Left kidney (tissue), 2 donors: ENCODE measurements around the gene TPST2. TPM values are rescaled to one million over a fixed set of nuclear protein-coding genes. Genes with fewer than 3 reads are reported as not detected.

ENCODE experiments used
- DNase-seq: peaks from one replicate; pipeline ENCODE4 v3.0.0-alpha.2; 2013
- polyA plus RNA-seq: library from polyadenylated mRNA; unstranded; fragments of 120-200 nt; gene quantifications from one replicate; pipeline ENCODE4 v1.2.1, GENCODE V29; 2013; ENCODE audit not compliant: insufficient read length

Gene TPST2
- polyA plus RNA-seq, 1 donor: 26.7 TPM

- no peak for DNase-seq
These were observed 31.6 kb downstream of the TPST2 start for GRCh38 chr22:26558248-26558895.

- DNase-seq: no peak
These were observed 33.0 kb downstream of the TPST2 start for GRCh38 chr22:26556904-26557303.

- DNase-seq: no peak
These were observed 34.5 kb downstream of the TPST2 start for GRCh38 chr22:26555478-26555877.

- DNase-seq: no peak
These were observed 35.0 kb downstream of the TPST2 start for GRCh38 chr22:26554956-26555355.

- no peak for DNase-seq
These were observed 36.7 kb downstream of the TPST2 start for GRCh38 chr22:26553056-26553752.

- DNase-seq: no peak
These were observed 37.5 kb downstream of the TPST2 start for GRCh38 chr22:26552466-26552865.

GRCh38 chr22:26551568-26551967, 38.4 kb downstream of the TPST2 start:
- DNase-seq: no peak

GRCh38 chr22:26550498-26551033, 39.4 kb downstream of the TPST2 start:
- DNase-seq: no peak

- DNase-seq: no peak
These were observed 39.9 kb downstream of the TPST2 start for GRCh38 chr22:26549902-26550497.

GRCh38 chr22:26548984-26549383, 40.9 kb downstream of the TPST2 start:
- DNase-seq: no peak

- DNase-seq: no peak
These were observed 41.6 kb downstream of the TPST2 start for GRCh38 chr22:26548303-26548702.

GRCh38 chr22:26547837-26548236, 42.1 kb downstream of the TPST2 start:
- DNase-seq: no peak

- DNase-seq: no peak
These were observed 42.5 kb downstream of the TPST2 start for GRCh38 chr22:26547426-26547825.

- DNase-seq: no peak
These were observed 43.6 kb downstream of the TPST2 start for GRCh38 chr22:26546282-26546681.

- DNase-seq: no peak
These were observed 44.1 kb downstream of the TPST2 start for GRCh38 chr22:26545827-26546226.

GRCh38 chr22:26545385-26545784, 44.5 kb downstream of the TPST2 start:
- DNase-seq: no peak

- DNase-seq: no peak
These were observed 45.4 kb downstream of the TPST2 start for GRCh38 chr22:26544489-26544888.

- DNase-seq: no peak
These were observed 47.1 kb downstream of the TPST2 start for GRCh38 chr22:26542831-26543230.

GRCh38 chr22:26541167-26541819, 48.6 kb downstream of the TPST2 start:
- DNase-seq: no peak

- no peak for DNase-seq
These were observed 49.8 kb downstream of the TPST2 start for GRCh38 chr22:26540119-26540518.

GRCh38 chr22:26536762-26537134, 53.2 kb downstream of the TPST2 start:
- no peak for DNase-seq

- no peak for DNase-seq
These were observed 53.7 kb downstream of the TPST2 start for GRCh38 chr22:26536056-26536761.
